Stimulated activated CD4-positive, alpha-beta T cell treated with anti-CD3 and anti-CD28 coated beads, Interleukin-4, amount 100 ng/mL, for 24 hours (primary cell): ENCODE results near the gene HSP90AB1.
"Not testable (repeated sequence)": the region's sequence is repeated elsewhere in the genome, so short reads cannot be mapped to it uniquely, and the experiment has no call there.

Experiments used
- DNase-seq: peaks from one replicate; pipeline ENCODE4 v3.0.0-alpha.2; 2020

The HSP90AB1 gene

GRCh38 chr6:44222486-44223318 is 24.2 kb upstream of the HSP90AB1 start:
- no peak for DNase-seq

- peak; percentile 82 for DNase-seq
These were observed 23.4 kb upstream of the HSP90AB1 start, which contains the start of gene SLC29A1 for GRCh38 chr6:44223319-44224028. Gene SLC29A1 (plus strand): TSS chr6:44223595. CDS start chr6:44227314, 3,719 bp downstream.

GRCh38 chr6:44224029-44224964 is 22.6 kb upstream of the HSP90AB1 start:
- DNase-seq, result peak; percentile 43

GRCh38 chr6:44224965-44225305 is 22.0 kb upstream of the HSP90AB1 start:
- no peak for DNase-seq

- no peak for DNase-seq
These were observed 21.1 kb upstream of the HSP90AB1 start for GRCh38 chr6:44225579-44226325.

GRCh38 chr6:44226368-44227147 is 20.3 kb upstream of the HSP90AB1 start:
- DNase-seq, result no peak

GRCh38 chr6:44227148-44227793 is 19.6 kb upstream of the HSP90AB1 start:
- no peak for DNase-seq

GRCh38 chr6:44228031-44228430 is 18.9 kb upstream of the HSP90AB1 start:
- no peak for DNase-seq

- DNase-seq, result no peak
These were observed 18.5 kb upstream of the HSP90AB1 start for GRCh38 chr6:44228433-44228832.

- no peak for DNase-seq
These were observed 18.1 kb upstream of the HSP90AB1 start for GRCh38 chr6:44228836-44229235.

- DNase-seq, result no peak
These were observed 17.4 kb upstream of the HSP90AB1 start for GRCh38 chr6:44229376-44230033.

GRCh38 chr6:44230034-44230675 is 16.7 kb upstream of the HSP90AB1 start:
- no peak for DNase-seq

GRCh38 chr6:44231426-44231825 is 15.5 kb upstream of the HSP90AB1 start:
- not testable (repeated sequence) for DNase-seq

GRCh38 chr6:44232676-44233566 is 14.0 kb upstream of the HSP90AB1 start:
- no peak for DNase-seq

GRCh38 chr6:44233567-44234100 is 13.3 kb upstream of the HSP90AB1 start:
- DNase-seq, result no peak

- DNase-seq, result no peak
These were observed 12.5 kb upstream of the HSP90AB1 start for GRCh38 chr6:44234101-44235025.

- DNase-seq, result no peak
These were observed 11.6 kb upstream of the HSP90AB1 start for GRCh38 chr6:44235269-44235668.
